ENCODE data around the gene NTSR1.

NTSR1 gene

DNA sequence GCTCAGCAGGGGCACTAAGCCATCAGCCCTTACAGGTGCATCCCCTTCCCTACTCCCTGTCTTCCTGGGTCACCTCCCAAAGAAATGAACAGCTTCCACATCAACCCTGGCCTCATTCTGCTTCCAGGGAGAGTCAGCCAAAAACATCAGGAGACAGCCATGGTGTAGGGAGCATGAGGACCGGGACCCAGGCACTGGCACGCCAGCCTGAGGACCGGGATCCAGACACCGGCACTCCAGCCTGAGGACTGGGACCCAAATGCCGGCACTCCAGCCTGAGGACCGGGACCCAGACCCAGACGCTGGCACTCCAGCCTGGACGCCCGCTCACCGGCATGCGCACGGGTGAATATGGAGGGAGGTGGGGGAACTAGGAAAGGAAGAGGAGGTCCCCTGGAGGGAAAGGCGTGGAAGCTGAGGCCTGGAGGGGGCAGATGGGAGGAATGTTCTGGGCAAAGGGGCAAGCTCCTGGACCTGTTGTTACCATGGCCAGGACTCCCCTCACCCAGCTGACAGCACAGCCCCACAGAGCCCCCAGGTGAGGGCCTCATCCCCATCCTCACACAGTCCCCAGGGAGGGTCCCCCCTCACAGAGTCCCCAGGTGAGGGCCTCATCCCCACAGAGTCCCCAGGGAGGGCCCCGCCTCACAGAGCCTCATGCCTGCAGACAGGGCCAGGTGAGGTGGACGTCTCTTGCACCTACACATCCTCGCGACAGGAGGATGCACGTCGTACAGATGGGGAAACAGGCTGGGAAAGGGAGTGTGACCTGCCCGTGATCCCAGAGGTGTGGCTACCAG, 61.7 kb downstream of the NTSR1 start:
- DNase-seq = no peak
- Histone ChIP-seq H3K27me3 (ENCODE audit: insufficient read depth, low read depth, severe bottlenecking) (no peaks in the 10 kb centered on the region), H3K36me3 (no peaks in the 10 kb centered on the region), H3K9me3 (ENCODE audit: severe bottlenecking) (no peaks in the 10 kb centered on the region), H3K27ac (no peak overlapping the region), H3K4me3 (ENCODE audit: low read depth, low read length) (no peak overlapping the region)
- TF ChIP-seq, protein P1, sequence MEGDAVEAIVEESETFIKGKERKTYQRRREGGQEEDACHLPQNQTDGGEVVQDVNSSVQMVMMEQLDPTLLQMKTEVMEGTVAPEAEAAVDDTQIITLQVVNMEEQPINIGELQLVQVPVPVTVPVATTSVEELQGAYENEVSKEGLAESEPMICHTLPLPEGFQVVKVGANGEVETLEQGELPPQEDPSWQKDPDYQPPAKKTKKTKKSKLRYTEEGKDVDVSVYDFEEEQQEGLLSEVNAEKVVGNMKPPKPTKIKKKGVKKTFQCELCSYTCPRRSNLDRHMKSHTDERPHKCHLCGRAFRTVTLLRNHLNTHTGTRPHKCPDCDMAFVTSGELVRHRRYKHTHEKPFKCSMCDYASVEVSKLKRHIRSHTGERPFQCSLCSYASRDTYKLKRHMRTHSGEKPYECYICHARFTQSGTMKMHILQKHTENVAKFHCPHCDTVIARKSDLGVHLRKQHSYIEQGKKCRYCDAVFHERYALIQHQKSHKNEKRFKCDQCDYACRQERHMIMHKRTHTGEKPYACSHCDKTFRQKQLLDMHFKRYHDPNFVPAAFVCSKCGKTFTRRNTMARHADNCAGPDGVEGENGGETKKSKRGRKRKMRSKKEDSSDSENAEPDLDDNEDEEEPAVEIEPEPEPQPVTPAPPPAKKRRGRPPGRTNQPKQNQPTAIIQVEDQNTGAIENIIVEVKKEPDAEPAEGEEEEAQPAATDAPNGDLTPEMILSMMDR (IDR thresholded peaks at IDR 0.05; ENCODE audit: low read depth, low read length) = no peak

- TF ChIP-seq, protein P1 (IDR thresholded peaks at IDR 0.05; ENCODE audit: low read depth, low read length) = no peak
- Histone ChIP-seq H3K9me3 (ENCODE audit: severe bottlenecking) (no peaks in the 10 kb centered on the region), H3K36me3 (no peaks in the 10 kb centered on the region), H3K27me3 (ENCODE audit: insufficient read depth, low read depth, severe bottlenecking) (no peaks in the 10 kb centered on the region), H3K27ac (no peak overlapping the region), H3K4me3 (ENCODE audit: low read depth, low read length) (no peak overlapping the region)
- no peak for DNase-seq
Measured at GRCh38 chr20:62770916-62771315, 62.3 kb downstream of the NTSR1 start.

- TF ChIP-seq, protein P1 (IDR thresholded peaks at IDR 0.05; ENCODE audit: low read depth, low read length) = no peak
Measured at GRCh38 chr20:62771396-62772102, 62.9 kb downstream of the NTSR1 start.

GRCh38 chr20:62772103-62772611, 63.5 kb downstream of the NTSR1 start:
- DNase-seq = no peak
- H3K27ac ChIP-seq = peak overlapping the region; percentile 93
- TF ChIP-seq, protein P1 (IDR thresholded peaks at IDR 0.05; ENCODE audit: low read depth, low read length) = no peak

More at GRCh38 chr20:62771396-62772102, 62.9 kb downstream of the NTSR1 start:
- H3K27ac ChIP-seq = no peak overlapping the region
- DNase-seq = no peak
- H3K36me3 ChIP-seq = no peaks in the 10 kb centered on the region
- H3K27me3 ChIP-seq (ENCODE audit: insufficient read depth, low read depth, severe bottlenecking) = no peaks in the 10 kb centered on the region
- no peaks in the 10 kb centered on the region for H3K9me3 ChIP-seq (ENCODE audit: severe bottlenecking)
- no peak overlapping the region for H3K4me3 ChIP-seq (ENCODE audit: low read depth, low read length)

DNA sequence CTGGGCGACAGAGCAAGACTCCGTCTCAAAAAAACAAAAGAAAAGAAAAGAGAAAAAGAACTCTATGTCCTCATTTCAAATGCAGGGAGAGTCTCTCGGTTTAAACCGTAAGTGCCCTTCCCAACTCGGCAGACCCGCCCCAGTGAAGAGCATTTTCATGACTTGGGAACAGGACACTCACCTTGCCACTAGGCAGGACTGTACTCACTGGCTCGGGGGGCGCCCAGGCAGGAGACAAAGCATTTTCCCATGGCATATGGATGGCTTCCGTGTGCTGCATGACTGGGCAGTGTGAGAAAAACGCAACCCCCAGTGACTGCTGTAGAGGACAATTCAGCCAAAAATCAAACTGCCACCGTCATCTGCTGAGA, 64.0 kb downstream of the NTSR1 start:
- DNase-seq = no peak
- Histone ChIP-seq H3K27ac (peak overlapping the region; percentile 93), H3K27me3 (ENCODE audit: insufficient read depth, low read depth, severe bottlenecking) (no peaks in the 10 kb centered on the region), H3K36me3 (no peaks in the 10 kb centered on the region), H3K4me3 (ENCODE audit: low read depth, low read length) (no peak overlapping the region), H3K9me3 (ENCODE audit: severe bottlenecking) (no peaks in the 10 kb centered on the region)
- TF ChIP-seq, protein P1 (IDR thresholded peaks at IDR 0.05; ENCODE audit: low read depth, low read length) = no peak

More at GRCh38 chr20:62772103-62772611, 63.5 kb downstream of the NTSR1 start:
- Histone ChIP-seq H3K4me3 (ENCODE audit: low read depth, low read length) (no peak overlapping the region), H3K27me3 (ENCODE audit: insufficient read depth, low read depth, severe bottlenecking) (no peaks in the 10 kb centered on the region), H3K9me3 (ENCODE audit: severe bottlenecking) (no peaks in the 10 kb centered on the region), H3K36me3 (no peaks in the 10 kb centered on the region)
